Neural cell (in vitro differentiated cells): ENCODE results near the gene ZDHHC14.

Source experiments
- CTCF ChIP-seq: fragments of 450-650 bp; IDR thresholded peaks from 2 replicates; pipeline ENCODE4 v1.5.1; 2014; ENCODE audit warnings: antibody characterized with exemption, mild to moderate bottlenecking, moderate library complexity; ENCODE audit not compliant: poor library complexity, severe bottlenecking
- EP300 ChIP-seq: fragments of 450-650 bp; conservative IDR thresholded peaks from 2 replicates; pipeline ENCODE4 v1.6.1; 2014; ENCODE audit warnings: antibody characterized with exemption, mild to moderate bottlenecking, moderate library complexity; ENCODE audit not compliant: poor library complexity, severe bottlenecking
- EZH2 ChIP-seq: fragments of 200-600, 300-800 bp; shearing (Covaris generic), sonication (generic); IDR thresholded peaks from 2 replicates; pipeline ENCODE4 v1.6.1; 2014; ENCODE audit warnings: antibody characterized with exemption, low read length, borderline replicate concordance, mild to moderate bottlenecking; ENCODE audit not compliant: insufficient read depth, poor library complexity, severe bottlenecking
- MXI1 ChIP-seq: fragments of 450-650 bp; conservative IDR thresholded peaks from 2 replicates; pipeline ENCODE4 v1.6.1; 2014; ENCODE audit warnings: antibody characterized with exemption, mild to moderate bottlenecking; ENCODE audit not compliant: poor library complexity, severe bottlenecking
- POLR2AphosphoS5 ChIP-seq: IDR thresholded peaks from 2 replicates; pipeline ENCODE4 v1.6.1; 2012
- RAD21 ChIP-seq: fragments of 450-650 bp; conservative IDR thresholded peaks from 2 replicates; pipeline ENCODE4 v1.6.1; 2014; ENCODE audit warnings: antibody characterized with exemption, mild to moderate bottlenecking, moderate library complexity
- TAF1 ChIP-seq: IDR thresholded peaks from 2 replicates; pipeline ENCODE4 v1.6.1; 2012; ENCODE audit warnings: low read depth

GRCh38 chr6:157715728-157716164 lies 334.8 kb downstream of the ZDHHC14 start:
- TF ChIP-seq EP300 (no peak), CTCF (no peak), MXI1 (no peak), POLR2AphosphoS5 (no peak), TAF1 (no peak), EZH2 (no peak), RAD21 (no peak)
